ENCODE data around the gene DUSP21.
A peak's percentile ranks its signal among the peaks of the same experiment; 100 is the strongest.
"Not testable (repeated sequence)": the region's sequence is repeated elsewhere in the genome, so short reads cannot be mapped to it uniquely, and the experiment has no call there.

The DUSP21 gene

GRCh38 chrX:44843753-44844152, at the start of gene DUSP21:
Gene DUSP21, plus strand, starts transcription at chrX:44844021. Its CDS starts 112 bp downstream, at chrX:44844133.
- DNase-seq = no peak

DNA sequence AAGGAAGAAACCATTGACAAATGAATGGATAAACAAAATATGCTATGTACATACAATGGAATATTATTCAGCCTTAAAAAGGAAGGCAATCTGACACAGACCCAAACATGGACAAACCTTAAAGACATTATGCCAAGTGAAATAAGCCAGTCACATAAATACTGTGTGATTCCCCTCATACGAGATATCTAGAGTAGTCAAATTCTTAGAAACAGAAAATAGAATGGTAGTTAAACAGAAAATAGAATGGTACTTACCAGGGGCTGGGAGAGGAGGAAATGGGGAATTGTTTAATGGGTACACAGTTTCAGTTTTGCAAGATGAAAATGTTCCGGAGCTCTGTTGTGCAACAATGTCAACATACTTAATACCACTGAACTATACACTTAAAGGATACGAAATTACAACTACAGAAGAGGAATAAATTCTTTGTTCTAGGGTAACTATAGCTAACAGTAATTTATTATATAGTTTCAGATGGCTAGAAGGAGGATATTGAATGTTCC, 47.8 kb upstream of the DUSP21 start:
- DNase-seq = no peak

GRCh38 chrX:44802613-44803012, 41.2 kb upstream of the DUSP21 start:
- DNase-seq = no peak

DNA sequence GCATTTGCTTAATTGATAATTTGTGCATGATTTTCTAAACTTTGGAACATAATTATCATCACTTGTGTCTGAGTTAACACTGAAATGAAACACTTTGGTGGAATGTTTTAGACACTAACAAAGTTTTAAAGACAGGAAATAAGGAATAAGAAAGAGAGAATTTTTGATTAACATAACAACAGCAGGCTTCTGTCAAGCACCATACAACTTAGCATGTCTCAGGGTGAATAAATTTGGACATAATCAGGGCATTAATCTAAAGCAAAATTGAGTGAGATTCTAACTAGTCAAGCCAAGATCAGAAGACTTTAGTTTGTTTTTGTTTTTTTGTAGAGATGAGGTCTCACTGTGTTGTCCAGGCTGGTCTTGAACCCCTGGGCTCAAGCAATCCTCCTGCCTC, 28.1 kb upstream of the DUSP21 start:
- DNase-seq = no peak

DNA sequence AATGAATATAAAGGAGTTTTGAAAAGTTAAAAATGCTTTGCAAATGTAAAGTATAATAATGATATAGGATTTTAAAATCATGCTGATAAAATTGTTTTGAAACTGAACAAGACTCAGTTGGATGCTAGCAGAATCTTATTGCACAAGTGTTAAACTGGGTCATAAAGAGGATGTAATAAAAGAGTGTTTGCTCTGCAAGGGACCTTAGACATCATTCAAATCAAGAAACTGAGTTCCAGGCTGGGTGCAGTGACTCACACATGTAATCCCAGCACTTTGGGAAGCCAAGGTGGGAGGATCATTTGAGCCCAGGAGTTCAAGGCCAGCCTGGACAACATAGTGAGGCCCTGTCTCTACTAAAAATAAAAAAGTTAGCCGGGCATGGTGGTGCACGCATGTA, 27.5 kb upstream of the DUSP21 start:
- DNase-seq = no peak

- DNase-seq = no peak
These were observed 26.8 kb upstream of the DUSP21 start for GRCh38 chrX:44817029-44817428.

DNA sequence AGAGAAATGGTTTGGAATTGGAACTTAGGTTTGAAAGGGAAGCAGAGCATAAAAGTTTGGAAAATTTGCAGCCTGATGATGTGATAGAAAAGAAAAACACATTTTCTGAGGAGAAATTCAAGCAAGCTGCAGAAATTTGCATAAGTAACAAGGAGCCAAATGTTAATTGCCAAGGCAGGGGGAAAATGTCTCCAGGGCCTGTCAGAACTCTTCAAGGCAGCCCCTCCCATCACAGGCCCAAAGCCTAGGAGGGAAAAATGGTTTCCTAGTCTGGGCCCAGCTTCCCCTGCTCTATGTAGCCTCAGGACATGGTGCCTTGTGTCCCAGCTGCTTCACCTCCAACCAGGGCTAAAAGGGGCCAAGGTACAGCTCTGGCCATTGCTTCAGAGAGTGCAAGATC, 21.2 kb upstream of the DUSP21 start:
- no peak for DNase-seq

- not testable (repeated sequence) for DNase-seq
These were observed 20.6 kb upstream of the DUSP21 start for GRCh38 chrX:44823193-44823592.

DNA sequence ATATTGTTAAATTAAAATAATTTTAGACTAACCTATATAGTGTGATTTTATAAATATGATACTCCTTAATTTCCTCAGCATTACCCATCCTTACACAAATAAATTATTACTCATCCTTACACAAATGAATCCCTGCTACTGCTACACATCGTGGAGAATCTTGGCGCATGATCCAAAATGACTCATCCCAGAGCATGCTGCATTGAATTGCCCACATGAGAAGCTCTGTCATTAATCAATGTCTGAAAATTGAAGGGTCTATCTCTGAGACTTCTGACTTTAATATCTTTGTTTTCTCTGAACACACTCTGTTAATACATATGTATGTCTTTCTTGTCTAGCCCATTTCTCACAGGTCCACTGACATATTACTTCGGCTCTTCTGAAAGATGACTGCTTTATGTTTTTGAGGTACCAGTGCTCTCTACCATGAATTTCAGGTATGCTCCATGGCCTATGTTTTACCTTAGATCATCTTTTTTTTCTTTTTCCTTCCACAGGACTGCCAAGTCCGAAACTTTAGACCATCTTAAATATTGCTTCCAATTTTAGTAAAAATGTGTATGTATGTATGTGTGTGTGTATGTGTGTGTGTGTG, 15.7 kb upstream of the DUSP21 start:
- no peak for DNase-seq

GRCh38 chrX:44829832-44830231, 14.0 kb upstream of the DUSP21 start:
- no peak for DNase-seq

DNA sequence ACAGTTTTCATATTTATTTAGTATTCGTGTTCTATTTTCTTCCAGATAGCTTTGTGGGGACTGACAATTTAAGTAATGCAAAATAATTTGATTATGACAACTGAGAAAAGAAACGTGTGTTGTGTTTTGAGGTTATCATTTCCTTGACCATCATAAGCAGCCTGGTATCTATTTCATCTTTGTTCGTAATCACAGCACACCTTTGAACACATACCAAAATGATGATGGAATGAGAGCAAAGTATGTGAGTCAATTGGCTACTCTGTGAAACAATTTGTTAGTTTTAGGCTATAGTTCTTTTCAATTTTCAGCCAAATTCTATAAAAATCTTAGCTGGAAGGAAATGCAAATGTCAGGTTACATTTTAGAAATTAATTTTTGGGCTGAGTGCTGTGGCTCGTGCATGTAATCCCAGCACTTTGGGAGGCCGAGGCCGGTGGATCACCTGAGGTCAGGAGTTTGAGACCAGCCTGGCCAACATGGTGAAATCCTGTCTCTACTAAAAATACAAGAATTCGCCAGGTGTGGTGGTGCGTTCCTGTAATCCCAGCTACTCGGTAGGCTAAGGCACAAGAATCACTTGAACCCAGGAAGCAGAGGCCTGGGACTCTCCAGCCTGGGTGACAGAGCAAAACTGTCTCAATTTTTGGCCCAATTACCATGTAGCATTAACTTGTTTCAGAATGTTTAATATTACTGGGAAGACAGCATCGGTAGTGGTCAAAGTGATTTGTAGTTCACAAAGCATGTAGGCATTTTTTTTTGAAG, 1.1 kb upstream of the DUSP21 start:
- no peak for DNase-seq

DNA sequence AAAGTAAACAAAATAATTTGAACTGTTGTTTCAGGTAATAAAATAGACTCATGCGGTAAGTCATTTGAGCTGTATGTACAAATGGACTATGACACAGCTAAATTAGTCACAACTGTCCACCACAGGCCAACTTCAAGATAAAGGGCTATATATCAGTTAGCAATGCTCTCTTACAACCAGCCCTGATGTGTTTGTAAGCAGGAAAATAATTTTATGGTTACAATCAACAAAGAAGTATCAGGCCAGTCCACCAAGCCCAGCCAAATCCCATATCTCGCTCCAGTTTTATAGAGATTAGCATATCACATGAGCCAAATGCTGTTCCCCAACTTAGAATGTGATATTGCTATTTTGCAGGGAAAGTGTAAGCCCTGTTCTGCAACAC, 511 bp upstream of the DUSP21 start:
- DNase-seq = no peak

DNA sequence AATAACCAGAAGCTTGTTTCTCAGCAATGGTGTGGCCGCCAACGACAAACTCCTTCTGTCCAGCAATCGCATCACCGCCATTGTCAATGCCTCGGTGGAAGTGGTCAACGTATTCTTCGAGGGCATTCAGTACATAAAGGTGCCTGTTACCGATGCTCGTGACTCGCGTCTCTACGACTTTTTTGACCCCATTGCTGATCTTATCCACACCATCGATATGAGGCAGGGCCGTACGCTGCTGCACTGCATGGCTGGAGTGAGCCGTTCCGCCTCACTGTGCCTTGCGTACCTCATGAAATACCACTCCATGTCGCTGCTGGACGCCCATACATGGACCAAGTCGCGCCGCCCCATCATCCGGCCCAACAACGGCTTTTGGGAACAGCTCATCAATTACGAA, 383 bp downstream of the DUSP21 start:
- no peak for DNase-seq

- DNase-seq = not testable (repeated sequence)
These were observed 7.1 kb downstream of the DUSP21 start for GRCh38 chrX:44850891-44851290.

DNA sequence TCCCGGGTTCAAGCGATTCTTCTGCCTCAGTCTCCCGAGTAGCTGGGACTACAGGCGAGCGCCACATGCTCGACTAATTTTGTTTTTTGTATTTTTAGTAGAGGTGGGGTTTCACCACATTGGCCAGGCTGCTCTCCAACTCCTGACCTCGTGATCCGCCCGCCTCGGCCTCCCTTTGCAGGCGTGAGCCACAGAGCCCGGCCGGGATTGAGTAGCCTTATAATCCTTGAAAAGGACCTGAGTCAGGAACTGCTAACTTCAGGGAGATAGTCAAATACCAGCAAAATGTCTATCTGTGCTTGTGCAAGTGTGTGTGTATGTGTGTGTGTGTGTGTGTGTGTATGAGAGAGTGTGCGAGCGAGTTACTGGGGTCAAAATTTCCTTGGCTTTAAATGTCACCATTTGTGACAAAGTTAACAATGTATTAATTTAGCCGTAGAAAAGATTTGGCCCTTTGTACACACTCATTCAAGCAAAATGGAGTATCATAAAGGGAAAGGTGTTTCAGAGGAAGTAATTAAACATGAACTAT, 27.4 kb downstream of the DUSP21 start:
- DNase-seq = no peak

- no peak for DNase-seq
These were observed 28.4 kb downstream of the DUSP21 start for GRCh38 chrX:44871931-44872820.

- DNase-seq = peak; percentile 89
These were observed 29.1 kb downstream of the DUSP21 start, which contains the start of gene KDM6A for GRCh38 chrX:44872821-44873414. Gene KDM6A, plus strand, starts transcription at chrX:44873188. Its CDS starts 364 bp downstream, at chrX:44873552.

DNA sequence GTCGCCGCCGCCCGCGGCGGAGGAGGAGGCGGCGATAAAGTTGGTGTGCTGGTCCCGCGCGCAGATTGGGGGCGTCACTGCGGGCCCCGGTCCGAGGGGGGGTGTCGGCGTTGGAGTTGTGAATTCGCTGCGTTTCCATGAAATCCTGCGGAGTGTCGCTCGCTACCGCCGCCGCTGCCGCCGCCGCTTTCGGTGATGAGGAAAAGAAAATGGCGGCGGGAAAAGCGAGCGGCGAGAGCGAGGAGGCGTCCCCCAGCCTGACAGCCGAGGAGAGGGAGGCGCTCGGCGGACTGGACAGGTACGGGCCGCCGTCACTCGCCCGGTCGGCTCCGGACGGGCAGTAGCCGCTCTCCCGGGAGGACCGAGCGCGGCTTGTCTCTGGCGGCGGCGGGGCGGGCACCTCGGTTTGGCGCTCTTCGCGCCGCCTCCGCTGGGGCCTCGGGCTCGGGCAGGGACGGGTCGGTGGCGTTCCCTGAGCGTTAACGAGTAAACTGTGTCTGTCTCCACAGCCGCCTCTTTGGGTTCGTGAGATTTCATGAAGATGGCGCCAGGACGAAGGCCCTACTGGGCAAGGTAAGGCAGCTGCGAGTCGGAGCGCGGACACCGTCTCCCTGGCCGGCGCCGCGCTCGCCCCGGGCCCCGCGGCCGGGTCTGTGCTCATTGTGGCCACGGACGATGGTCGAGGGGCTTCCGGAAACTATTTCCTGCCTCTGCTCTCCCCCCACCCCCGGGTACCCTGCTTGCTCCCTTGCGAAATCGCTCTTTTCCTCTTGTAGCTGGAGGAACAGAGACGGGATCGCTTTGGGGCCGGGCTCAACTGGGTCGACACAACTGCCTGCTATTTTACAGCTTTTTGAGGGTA, 29.8 kb downstream of the DUSP21 start:
- peak; percentile 21 for DNase-seq

DNA sequence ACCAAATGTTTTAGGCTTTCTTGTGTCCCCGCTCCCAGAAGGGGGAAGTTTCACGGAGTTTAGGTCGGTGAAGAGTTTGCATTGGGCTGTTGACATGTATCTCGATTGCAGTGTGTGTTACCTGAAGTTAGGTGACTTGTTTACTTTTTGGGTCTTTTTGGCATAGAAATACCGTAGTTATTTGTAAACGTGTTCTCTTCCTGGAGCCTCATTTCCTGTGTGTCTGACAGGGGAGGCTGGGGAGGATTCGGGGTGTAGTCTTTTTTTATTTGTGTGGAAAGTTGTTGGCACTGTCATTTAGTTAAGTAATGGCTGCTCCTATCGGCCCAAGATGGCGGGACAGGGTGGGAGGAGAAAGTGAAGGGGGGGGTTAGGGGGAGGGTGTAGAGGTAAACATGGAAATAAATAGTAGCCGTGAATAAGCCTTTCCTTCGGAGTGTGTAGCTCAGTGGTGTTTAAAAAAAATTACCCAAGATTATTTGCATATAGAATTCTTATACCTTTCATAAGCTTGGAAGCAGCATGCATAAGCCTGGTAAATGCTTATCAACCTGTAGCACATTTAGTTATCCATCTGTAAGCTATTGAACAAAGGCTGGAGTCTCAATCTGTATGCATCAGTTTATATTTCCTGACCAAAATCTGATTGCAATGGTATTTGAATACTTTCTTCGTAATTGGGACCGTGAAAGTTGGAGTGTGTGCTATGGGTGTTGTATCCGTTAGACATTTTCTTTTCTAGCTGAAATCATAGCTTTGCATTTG, 30.8 kb downstream of the DUSP21 start:
- DNase-seq = peak; percentile 24

- no peak for DNase-seq
These were observed 31.3 kb downstream of the DUSP21 start for GRCh38 chrX:44875185-44875489.

DNA sequence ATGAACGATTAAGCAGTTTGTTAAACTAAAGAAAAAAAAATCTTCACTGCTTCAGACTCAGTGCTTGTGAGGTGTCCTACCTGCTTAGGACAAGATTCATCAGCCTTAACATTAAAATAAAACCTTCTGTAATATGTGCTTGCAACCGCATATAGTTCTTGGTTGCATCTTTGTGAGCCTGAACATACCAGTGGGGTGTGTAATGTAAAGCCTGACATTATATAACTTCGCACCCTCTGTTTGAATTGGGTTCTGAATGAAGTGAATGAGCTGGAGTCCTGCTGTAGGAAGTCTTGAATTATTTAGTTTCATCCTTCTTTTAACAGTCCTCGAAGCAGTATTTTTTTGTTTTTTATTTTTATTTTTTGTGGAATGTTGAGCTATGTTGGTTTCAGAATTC, 32.3 kb downstream of the DUSP21 start:
- no peak for DNase-seq
